ENCODE measurements around the gene MT2A.

- TF ChIP-seq POLR2A (IDR thresholded peaks at IDR 0.05) = no peak
- TF ChIP-seq, protein P1, sequence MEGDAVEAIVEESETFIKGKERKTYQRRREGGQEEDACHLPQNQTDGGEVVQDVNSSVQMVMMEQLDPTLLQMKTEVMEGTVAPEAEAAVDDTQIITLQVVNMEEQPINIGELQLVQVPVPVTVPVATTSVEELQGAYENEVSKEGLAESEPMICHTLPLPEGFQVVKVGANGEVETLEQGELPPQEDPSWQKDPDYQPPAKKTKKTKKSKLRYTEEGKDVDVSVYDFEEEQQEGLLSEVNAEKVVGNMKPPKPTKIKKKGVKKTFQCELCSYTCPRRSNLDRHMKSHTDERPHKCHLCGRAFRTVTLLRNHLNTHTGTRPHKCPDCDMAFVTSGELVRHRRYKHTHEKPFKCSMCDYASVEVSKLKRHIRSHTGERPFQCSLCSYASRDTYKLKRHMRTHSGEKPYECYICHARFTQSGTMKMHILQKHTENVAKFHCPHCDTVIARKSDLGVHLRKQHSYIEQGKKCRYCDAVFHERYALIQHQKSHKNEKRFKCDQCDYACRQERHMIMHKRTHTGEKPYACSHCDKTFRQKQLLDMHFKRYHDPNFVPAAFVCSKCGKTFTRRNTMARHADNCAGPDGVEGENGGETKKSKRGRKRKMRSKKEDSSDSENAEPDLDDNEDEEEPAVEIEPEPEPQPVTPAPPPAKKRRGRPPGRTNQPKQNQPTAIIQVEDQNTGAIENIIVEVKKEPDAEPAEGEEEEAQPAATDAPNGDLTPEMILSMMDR (IDR thresholded peaks at IDR 0.05 in 4 of 5, conservative IDR thresholded peaks at IDR 0.05 in 1 of 5) = peak; percentile 66 to 78 (median 71)
These were observed 31.6 kb upstream of the MT2A start for GRCh38 chr16:56576585-56577299.

Measured in gastrocnemius medialis (tissue), 4 donors.